ENCODE data around the gene CEP72.

The CEP72 gene

DNA sequence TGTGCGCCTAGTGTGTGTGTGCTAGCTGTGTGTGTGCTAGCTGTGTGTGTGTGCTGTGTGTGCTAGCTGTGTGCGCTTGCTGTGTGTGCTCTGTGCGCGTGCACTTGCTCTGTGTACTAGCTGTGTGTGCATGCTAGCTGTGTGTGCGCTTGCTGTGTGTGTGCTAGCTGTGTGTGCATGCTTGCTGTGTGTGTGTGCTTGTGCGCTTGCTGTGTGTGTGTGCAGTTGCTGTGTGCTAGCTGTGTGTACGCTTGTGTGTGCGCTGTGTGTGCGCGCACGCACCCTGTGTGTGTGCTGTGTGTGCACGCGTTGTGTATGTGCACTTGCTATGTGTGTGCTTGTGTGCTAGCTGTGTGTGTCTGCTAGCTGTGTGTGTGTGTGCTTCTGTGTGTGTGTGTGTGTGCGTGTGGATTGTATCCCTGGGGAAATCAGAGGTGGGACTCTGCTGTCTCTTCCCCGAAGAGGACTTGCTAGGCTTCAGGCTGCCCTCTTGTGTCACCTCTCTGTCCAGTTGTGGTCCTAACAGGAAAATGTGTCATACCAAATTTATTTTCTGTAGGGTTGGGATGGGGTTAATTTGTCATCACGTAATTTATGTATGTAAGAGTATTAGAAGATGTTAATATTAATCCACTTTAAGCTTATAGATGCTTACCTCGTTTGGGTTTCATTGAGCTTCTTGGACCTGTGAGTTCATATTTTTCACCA is 42.1 kb downstream of the CEP72 start:
- no peak for DNase-seq (ENCODE audit: low read depth in 2 of 2, low spot score in 1 of 2)

DNA sequence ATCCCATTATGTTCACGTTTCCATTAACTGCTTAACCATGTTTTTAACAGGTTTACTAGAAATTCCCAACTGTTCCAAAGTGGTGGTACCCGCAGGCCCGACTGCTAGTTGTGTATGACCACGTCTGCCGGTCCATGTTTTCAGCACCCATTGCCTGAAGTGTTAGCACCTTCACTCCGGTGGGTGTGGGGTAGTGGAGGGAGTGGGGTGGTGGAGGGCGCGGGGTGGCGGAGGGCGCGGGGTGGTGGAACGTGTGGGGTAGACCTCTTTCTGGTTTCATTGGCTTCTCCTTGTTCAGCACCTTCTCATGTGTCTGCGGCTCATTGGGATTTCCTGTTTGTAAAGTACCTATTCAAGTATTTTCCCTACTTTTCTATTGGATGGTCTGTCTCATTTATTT is 43.3 kb downstream of the CEP72 start:
- no peak for DNase-seq (ENCODE audit: low read depth in 2 of 2, low spot score in 1 of 2)

DNA sequence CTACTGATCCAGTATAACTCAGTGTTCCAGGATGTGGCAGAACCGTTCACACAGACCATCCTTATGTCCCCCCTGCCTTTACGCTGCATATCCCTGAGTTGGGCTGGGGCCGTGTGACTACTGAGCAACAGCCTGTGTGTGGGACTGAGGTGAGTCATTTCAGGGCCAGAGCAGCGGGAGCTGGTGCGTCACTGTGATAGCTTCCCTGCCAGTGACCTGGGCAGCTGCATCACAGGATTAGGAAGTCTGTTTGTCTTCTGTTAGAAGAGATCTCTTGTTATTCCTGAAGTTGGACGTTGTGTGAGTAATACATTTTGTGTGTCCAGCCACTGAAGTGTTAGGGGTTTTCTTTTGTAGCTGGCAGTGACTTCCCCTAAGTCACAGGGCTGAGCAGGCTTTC is 45.4 kb downstream of the CEP72 start:
- no peak for DNase-seq (ENCODE audit: low read depth in 2 of 2, low spot score in 1 of 2)

DNA sequence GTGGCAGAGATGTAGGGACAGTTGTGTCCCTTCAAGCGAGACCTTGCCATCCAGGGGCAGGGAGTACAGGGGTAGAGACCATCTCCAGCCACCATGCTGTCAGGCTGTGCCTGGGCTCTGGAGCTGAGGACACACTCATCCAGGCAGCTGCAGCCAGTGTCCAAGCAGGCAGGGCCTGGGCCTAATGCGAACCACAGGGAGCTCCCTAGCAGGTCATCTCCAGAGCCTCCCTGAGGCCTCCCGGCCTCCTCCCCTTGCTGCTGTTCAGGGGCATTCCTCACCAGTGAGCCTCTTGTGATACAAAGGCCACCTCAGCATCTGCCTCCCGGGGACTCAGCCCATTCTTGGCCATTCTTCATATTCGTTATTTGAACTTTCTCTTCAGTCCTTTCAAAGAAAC is 46.0 kb downstream of the CEP72 start:
- DNase-seq (ENCODE audit: low read depth in 2 of 2, low spot score in 1 of 2), result no peak

DNA sequence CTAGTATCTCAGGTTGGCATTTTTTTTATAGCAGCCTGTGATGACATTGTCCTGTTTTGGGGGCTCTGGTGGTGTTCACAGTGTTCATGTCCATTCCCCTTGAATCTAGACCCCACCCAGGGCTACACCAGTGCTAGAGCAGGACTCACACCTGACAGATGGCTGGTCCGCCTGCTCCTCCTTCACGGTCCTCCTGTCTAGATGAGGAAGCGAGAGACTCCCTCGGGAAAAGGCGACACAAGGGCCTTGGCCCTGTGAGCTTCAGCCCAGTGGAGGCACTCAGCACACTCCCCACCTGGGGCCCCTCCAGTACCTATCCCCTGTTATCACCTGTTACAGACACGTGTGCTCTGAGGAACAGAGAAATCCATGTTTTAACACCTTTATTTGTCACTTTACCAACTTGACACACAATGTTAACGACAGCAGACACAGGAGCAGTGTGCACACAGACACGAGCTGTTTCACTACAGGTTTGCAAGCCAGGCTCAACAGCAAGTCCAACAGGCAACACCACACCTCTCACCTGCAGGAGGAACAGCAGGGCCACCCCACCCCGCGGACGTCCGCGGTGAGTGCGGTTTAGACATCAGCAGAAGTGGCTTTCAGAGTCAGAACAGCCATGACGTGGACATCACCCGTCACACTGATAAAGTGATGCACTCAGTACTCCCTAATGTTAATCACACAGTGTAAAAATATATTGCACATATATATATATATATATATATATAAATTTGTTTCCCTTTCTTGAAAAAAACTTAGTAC is 47.5 kb downstream of the CEP72 start:
- no peak for DNase-seq (ENCODE audit: low read depth in 2 of 2, low spot score in 1 of 2)

DNA sequence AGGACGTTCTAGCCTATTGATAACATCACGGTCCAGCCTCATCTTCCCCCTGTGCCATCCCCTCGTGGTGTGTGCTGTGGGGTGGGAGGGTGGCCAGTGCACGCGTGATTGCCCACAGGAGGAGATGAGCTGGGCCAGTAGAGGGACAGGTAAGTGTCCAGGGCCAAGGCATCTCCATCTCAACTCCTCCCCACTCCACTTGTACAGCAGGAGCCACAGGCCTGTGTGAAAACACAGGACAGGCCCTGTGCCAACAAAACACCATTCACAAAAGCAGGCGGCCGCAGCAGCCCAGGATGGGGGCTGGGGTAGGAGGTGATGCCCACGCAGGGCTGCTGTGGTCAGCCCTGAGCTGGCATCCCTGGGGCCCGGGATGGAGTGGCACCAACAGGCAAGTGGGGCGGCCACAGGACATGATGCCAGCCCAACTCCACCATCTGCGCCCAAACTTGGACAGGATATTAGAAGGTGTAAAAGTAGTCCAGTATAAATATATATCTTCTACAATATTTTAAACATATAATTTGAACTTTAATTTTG is 48.4 kb downstream of the CEP72 start:
- no peak for DNase-seq (ENCODE audit: low read depth in 2 of 2, low spot score in 1 of 2)

DNA sequence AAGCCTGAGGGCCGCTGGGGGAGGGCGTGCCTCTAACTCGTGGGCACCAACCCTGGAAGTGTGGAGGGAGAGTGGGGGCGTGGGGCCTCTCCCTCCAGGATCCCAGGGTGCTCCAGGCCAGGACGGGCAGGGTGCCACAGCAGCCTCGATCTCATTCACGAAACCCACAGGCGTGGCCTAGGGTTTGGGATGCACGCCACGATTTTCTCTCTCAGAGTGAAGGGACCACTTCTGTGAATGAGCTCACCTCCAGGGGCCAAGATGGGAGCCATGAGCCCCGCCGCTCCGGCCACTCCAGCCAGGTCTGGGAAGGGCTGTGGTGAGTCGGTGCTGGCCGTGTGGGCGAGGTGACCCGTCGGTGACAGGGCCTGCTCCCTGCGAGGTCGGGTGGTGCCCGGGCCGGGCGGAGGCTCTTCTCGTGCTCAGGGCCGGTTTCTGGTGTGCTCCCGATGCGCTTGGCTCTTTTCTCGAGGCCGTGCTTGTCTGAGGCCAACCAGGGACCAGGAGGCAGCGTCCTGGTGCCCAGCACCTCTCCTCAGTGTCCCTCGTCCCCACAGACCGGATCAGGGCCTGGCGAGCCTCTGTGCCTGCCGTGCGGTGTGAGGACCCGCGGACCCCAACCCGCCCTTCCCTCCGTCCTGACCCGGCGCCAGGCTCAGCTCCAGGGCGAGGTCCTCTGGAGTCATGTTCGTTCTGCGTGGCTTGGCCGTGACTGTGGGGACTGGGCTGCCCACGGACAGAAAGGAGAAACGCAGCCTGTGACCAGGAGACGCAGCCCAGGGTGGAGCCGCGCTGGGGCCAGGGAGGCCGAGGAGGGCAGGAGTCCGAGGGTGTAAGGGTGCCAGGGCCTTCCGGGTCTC is 50.0 kb downstream of the CEP72 start:
- DNase-seq (ENCODE audit: low read depth in 2 of 2, low spot score in 1 of 2), result no peak

DNA sequence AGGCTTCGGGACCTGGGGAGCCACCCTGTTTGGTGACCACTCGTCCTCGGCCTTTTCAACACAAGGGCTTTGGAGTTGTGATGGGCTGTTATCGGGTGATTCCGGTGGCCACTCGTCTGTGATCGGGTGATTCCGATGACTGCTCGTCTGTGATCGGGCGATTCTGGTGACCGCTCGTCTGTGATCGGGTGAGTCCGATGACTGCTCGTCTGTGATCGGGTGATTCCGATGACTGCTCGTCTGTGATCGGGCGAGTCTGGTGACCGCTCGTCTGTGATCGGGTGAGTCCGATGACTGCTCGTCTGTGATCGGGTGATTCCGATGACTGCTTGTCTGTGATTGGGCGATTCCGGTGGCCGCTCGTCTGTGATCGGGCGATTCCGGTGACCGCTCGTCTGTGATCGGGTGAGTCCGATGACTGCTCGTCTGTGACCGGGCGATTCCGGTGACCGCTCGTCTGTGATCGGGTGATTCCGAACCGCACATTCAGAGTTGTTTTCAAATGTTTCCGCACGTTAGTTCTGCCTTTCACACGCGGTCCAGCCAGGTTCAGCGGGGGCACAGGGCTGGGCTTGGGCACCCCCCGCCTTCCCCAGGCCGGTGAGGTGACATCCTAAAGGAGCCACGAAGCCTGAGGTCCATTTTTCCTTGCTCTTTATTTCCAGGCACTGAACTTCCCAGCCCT is 50.8 kb downstream of the CEP72 start:
- DNase-seq (ENCODE audit: low read depth in 2 of 2, low spot score in 1 of 2), result no peak

DNA sequence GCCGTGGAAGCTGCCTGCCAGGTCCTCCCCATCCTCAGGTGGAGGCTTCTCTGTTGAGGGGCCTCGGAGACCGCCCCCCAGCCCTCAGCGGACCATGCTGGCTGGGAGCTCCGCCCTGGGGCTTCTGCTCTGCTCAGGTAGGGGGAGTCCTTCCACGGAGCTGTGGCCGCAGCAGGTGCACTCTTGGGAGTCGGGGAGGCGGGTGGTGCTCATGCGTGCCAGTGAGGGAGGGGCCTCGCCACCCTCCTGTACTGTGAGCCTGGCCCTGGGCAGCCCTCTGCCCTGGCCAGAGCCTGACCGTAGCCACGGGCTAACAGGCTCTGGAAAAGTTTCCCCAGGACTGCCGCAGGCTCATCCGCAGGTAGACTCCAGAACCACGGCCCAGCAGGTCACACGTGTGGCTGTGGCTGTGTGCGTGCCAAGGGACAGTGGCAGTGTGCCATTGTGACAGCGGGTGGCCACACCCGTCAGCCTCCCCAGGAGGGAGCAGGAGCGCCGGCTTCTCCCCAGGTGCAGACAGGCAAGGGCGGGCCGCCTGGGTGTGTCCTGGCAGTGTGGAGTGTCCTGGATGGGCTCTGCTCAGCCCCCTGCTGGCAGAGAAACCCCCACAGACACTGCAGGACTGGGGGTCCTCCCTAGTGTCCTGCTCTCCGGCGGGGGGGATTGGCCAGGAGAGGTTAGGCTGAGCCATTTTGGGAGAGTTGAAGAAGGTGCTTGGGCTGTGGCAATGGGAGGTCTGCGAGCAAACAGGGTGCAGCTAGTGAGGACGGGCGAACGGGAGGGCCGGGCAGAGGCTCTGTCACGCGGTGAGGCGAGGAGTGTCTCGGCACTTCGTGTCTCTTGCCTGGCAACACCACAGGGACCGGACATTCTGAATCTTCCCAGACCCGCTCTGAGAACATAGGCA is 51.5 kb downstream of the CEP72 start:
- no peak for DNase-seq (ENCODE audit: low read depth in 2 of 2, low spot score in 1 of 2)

DNA sequence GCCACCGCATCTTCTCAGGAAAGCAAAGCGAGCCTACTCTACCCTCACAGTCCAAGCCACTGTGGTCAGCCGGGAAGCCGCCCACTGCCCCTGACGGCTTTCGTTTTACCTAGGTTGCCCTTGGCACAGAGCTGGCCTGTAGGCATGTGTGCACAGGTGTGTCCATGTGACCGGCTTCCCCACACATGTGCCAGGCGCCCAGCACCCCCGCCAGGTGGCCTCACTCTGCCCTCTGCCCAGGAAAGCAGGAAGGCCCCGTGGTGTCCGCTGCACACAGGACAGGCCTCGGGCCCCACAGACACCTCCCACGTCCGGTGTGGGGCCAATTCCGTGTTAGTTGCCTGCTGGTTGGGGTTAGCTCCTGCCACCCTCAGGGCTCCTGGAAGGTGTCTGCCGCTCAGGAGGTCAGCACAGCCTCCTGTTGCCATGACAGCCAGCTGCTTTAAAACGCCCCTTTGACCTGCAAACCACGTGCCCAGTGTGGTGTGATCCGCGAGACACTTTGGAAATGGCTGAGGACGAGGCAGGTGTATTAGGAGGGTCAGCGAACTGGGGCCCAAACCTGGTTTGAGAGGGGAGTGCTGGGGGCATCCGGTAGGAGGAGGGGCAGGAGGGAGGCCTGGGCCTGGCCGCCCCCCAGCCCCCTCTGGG is 52.3 kb downstream of the CEP72 start:
- DNase-seq (ENCODE audit: low read depth in 2 of 2, low spot score in 1 of 2), result no peak

DNA sequence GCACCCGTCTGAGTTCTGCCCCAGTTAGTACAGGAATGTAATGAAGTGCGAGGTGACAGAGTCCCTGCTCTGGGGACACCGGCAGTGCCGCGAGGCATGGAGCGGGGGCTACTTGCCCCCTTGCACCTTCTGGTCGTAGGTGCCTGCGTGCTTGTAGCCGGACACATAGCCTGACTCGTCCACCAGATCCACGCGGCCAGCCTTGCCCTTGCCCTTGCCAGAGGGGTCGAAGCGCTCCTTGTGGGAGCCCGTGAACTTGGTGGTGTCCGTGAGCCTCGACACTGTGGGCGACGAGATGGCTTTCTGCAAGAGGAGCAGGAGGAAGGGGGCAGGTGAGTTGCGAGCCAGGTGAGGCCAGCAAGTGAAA is 52.8 kb downstream of the CEP72 start:
- DNase-seq (ENCODE audit: low read depth in 2 of 2, low spot score in 1 of 2), result no peak

DNA sequence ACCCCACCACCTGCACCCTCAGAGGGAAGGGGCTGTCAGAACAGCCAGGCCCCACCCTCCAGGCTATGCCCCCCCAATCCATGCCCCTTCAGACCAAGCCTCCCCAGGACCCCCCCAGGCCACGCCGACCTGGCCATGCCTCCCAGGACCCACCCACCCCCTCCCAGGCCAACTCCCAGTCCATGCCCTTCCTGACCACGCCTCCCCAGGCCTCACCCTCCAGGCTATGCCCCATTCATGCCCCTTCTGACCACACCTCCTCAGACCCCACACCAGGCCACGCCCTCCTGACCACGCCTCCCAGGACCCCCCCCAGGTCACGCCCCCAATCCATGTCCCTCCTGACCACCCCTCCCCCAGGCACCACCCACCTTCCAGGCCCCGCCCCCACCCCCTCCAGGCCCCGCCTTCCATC is 53.4 kb downstream of the CEP72 start:
- DNase-seq (ENCODE audit: low read depth in 2 of 2, low spot score in 1 of 2), result no peak

DNA sequence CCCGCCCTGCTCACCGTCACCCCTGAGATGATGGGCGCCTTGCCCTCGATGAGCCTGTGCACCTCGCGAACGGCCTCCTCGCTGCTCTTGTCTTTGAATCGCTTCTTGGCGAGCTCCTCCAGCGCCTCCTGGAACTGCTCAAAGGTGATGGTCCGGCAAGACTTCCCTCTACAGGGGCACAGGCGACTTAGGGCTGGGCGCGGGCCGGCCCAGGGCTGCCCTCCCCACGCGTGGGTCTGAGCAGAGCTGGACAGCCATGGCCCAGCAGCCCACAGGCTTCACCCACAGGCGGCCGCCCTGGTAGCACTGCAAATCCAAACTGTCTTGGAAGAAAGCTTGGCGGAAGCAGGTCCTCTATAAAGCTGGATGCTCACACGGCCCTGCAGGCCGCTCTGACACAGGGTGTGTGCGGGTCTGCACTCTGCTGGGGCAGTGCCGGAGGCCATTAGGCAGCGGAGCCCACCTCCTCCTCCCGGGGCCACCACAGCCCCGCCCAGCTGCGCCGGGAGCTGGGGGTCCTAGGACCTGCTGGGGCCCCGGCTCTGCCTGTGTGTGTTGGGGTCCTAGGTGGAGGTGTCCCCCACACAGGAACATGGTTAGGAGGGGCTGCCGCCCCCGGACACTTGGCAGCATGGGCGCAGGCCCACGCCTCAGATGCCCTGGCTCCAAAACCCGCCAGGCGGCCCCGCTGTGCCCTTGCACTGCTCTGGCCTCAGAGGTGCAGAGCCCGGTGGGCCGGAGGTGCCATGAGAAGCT is 54.0 kb downstream of the CEP72 start:
- DNase-seq (ENCODE audit: low read depth in 2 of 2, low spot score in 1 of 2), result no peak

DNA sequence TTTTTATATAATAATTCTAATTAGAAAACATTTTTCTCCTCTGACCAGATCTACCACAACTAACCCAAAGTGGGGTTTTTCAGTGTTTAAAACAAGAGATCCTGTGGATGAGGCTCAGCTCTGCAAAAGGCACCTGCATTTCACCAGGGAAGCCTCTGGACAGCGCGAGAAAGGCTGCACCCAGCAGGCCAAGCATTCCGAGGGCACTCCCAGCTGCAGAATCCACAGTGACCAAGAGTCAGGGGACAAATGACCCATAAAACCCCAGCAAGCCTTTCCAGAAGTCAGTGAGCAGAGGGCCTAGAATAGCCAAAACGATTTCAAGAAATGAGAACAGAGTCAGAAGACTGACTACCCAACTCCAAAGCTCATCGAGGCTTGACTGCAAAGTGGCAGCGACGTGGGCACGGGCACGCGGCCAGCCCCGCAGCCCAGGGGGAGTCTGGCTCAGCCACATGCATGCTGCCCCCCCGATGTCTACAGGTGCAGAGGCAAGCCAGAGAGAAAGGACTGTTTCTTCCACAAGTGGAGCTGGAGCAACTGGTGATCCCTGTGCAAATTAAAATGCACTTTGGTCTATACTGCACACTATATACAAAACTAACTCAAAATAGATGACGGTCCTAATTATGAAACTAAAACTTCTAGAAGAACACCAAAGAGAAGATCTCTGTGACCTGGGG is 54.8 kb downstream of the CEP72 start:
- DNase-seq (ENCODE audit: low read depth in 2 of 2, low spot score in 1 of 2), result no peak

DNA sequence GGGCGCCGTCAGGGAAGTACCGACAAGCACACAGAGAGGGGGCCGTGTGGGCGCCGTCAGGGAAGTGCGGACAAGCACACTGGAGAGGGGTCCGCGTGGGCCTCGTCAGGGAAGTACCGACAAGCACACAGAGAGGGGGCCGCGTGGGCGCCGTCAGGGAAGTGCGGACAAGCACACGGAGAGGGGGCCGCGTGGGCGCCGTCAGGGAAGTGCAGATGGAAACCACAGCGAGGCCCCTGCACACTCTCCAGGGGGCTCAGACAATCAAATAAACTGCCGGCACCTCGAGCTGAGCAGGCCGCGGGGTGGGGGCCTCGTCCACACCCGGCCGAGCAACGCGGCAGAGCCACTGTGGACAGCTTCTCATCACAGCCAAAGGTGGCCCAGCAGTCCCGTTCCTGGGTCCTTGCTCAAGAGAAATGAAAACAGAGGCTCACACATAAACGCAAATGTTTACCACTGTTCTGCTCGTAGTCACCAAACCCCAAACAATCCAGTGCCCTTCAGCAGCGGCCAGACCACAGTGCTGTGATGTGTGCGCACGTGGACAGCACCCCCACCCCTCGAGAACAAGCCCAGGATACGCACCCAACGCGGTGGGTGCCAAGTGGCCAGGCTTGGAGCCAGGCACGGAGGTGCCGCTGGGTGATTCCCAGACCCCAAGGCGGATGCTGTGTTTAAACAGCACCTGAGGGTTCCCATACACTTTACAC is 56.3 kb downstream of the CEP72 start:
- no peak for DNase-seq (ENCODE audit: low read depth in 2 of 2, low spot score in 1 of 2)

DNA sequence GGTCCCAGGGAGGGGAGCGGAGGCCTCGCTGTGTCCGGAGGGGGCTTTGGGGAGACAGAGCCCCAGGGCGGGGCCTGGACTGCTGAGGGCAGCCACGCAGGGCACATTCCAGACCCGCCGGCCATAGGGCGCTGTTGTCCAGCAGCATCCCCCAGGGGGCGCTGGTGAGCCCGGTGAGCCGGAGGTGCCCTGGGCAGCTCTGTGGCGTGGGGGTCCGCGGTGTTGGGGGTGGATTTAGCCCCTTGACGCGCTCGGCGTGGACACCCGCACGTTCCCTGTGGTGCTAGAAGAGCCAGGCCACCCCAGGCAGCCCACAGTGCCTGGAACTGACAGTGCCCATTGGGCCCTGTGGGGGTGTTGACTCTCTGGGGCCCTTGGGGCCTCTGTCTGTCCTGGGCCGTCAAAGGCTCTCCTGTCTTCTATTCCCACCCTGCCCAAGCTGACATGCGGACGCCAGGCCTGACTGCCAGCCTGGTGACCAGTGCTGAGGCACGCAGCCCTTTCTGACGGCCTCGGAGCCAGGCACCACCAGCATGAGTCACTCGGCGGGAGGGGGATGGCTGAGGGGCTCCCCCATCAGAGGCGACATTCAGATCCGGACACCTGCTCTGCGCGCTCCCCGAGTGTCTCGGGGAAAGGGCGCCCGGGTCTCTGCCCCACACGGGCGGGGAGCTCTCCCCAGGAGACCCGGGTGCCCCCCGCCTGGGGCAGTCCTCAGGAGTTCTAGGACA is 57.1 kb downstream of the CEP72 start:
- DNase-seq (ENCODE audit: low read depth in 2 of 2, low spot score in 1 of 2), result no peak

DNA sequence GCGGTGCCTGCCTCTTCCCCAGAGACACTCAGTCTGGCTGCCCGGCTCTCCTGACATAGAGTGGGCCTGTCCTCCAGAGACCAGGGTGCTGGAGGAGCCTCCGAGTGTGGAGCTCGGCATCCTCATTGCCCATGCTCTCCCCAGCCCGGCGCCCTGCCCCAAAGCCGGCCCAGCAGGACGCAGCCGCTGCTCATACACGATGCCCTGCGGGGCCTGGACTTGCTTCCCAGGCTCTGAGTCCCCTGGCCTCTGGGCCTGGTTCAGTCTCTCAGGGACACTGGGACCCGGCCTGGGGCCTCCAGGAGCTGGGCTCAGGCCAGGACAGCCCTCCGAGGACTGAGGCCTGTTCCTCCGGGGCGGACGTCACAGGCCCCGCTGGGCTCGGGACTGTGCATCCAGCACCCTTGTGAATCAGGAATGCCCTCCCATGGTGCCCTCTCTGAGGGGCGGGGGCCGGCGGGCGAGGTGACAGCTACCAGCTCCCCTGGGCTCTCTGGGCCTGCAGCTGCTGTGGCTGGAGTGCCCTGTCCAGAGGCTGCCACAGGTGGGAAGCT is 57.8 kb downstream of the CEP72 start:
- DNase-seq (ENCODE audit: low read depth in 2 of 2, low spot score in 1 of 2), result no peak

Data from stimulated activated CD8-positive, alpha-beta memory T cell treated with anti-CD3 and anti-CD28 coated beads, Interleukin-4, amount 100 ng/mL, for 1 hour (primary cell).